Measurements from ENCODE around the gene INPP5A.

DNA sequence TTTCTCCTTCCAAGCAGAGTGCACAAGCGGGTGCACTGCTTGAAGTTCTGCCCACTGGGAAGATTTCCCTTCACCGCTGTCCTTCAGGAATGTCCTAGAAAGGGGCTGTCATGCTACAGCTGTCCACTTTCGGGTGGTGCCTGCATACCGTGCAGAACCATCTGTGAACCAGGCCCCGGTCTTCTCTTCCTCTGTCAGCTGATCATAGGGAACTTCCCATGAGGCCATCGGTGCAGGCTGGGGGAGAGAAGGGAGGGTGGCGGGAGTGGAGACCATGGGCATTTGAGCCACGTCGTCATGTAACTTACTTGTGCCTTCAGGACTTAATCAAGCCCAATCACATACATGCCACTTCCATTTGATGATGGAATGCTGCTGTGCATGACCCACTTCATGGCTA is 136.7 kb downstream of the INPP5A start:
- TF ChIP-seq, protein P1, sequence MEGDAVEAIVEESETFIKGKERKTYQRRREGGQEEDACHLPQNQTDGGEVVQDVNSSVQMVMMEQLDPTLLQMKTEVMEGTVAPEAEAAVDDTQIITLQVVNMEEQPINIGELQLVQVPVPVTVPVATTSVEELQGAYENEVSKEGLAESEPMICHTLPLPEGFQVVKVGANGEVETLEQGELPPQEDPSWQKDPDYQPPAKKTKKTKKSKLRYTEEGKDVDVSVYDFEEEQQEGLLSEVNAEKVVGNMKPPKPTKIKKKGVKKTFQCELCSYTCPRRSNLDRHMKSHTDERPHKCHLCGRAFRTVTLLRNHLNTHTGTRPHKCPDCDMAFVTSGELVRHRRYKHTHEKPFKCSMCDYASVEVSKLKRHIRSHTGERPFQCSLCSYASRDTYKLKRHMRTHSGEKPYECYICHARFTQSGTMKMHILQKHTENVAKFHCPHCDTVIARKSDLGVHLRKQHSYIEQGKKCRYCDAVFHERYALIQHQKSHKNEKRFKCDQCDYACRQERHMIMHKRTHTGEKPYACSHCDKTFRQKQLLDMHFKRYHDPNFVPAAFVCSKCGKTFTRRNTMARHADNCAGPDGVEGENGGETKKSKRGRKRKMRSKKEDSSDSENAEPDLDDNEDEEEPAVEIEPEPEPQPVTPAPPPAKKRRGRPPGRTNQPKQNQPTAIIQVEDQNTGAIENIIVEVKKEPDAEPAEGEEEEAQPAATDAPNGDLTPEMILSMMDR (conservative IDR thresholded peaks at IDR 0.05; ENCODE audit: low read depth, low read length) = no peak
- TF ChIP-seq EZH2phosphoT487 (IDR thresholded peaks at IDR 0.05; ENCODE audit: borderline replicate concordance, low read length) (no peak), EZH2 (IDR thresholded peaks at IDR 0.05; ENCODE audit: low read length, unreplicated experiment) (no peak)

Data from PC-3 (cell line).